Lower leg skin (tissue), 3 donors: Measurements from ENCODE around the gene FAM53A.

ENCODE experiments used
- CTCF ChIP-seq, 3 donors: fragments of 450-650 bp; IDR thresholded peaks; one replicate each; pipeline ENCODE4 v1.5.1; 2016; ENCODE audit warnings: antibody characterized with exemption in 3 of 3, mild to moderate bottlenecking in 3 of 3, moderate library complexity in 2 of 3
- POLR2A ChIP-seq, 2 donors: fragments of 450-650 bp; IDR thresholded peaks; one replicate each; pipeline ENCODE4 v1.6.1; 2016 to 2017; ENCODE audit warnings: antibody characterized with exemption in 2 of 2, mild to moderate bottlenecking in 1 of 2, moderate library complexity in 1 of 2

DNA sequence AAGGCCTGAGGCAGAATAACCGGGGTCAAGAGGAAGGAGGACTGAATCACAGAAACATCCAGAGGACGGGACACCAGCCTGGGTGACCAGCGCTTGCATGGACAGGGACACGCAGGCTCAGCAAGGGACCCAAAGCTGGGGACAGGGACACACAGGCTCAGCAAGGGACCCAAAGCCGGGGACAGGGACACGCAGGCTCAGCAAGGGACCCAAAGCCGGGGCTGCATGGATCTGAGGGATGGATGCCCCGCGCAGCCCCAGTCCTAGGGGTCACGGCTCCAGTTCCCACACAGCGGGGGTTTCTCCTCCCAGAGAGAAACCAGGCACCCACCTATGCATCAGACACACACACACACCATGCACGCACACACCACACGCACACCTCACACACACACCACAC, 32.5 kb downstream of the FAM53A start:
- no peak for TF ChIP-seq POLR2A (IDR thresholded peaks at IDR 0.05)
- TF ChIP-seq CTCF (IDR thresholded peaks at IDR 0.05): no peak
